Right atrium auricular region (tissue), 2 donors: ENCODE measurements around the gene ZBTB21. TPM values are rescaled to one million over a fixed set of nuclear protein-coding genes. Genes with fewer than 3 reads are reported as not detected.
A peak's percentile ranks its signal among the peaks of the same experiment; 100 is the strongest.

Source experiments
- DNase-seq: peaks from one replicate; pipeline ENCODE4 v3.0.0-alpha.2; 2019; ENCODE audit warnings: low spot score
- H3K27ac ChIP-seq, 2 donors: fragments of 200-600 bp; sonication (generic); 1 replicate in 1 of 2; 2 replicates in 1 of 2; pipeline ENCODE4 v1.5.1; 2016 to 2019
- H3K27me3 ChIP-seq, 2 donors: fragments of 200-600 bp; sonication (generic); one replicate each; pipeline versions ENCODE4 v1.5.1 to v1.6.0; 2017 to 2019
- H3K36me3 ChIP-seq: fragments of 200-600 bp; sonication (generic); one replicate; pipeline ENCODE4 v1.5.1; 2016
- H3K4me1 ChIP-seq, 2 donors: fragments of 200-600 bp; sonication (generic); one replicate each; pipeline versions ENCODE4 v1.5.1 to v1.6.0; 2017 to 2019
- H3K4me3 ChIP-seq, 2 donors: fragments of 200-600 bp; sonication (generic); 1 replicate in 1 of 2; 2 replicates in 1 of 2; pipeline ENCODE4 v1.5.1; 2017 to 2019; ENCODE audit warnings: mild to moderate bottlenecking in 1 of 2, moderate library complexity in 1 of 2
- H3K9me3 ChIP-seq, 2 donors: fragments of 200-600 bp; sonication (generic); one replicate each; pipeline ENCODE4 v1.5.1; 2019
- total RNA-seq, 2 donors: library from RNA; depleted of rRNA; stranded (reverse); fragments of >200 nt; gene quantifications; one replicate each; pipeline ENCODE4 v1.1.0, GENCODE V29; 2016
- TF ChIP-seq, protein P1 (sequence below), 2 donors: fragments of 200-600 bp; sonication (generic); IDR thresholded peaks; one replicate each; pipeline ENCODE4 v1.5.1; 2019; ENCODE audit warnings: antibody characterized with exemption in 2 of 2

Gene ZBTB21
- total RNA-seq, 2 donors from 2014 or later = 5.5 to 10.3 TPM

DNA sequence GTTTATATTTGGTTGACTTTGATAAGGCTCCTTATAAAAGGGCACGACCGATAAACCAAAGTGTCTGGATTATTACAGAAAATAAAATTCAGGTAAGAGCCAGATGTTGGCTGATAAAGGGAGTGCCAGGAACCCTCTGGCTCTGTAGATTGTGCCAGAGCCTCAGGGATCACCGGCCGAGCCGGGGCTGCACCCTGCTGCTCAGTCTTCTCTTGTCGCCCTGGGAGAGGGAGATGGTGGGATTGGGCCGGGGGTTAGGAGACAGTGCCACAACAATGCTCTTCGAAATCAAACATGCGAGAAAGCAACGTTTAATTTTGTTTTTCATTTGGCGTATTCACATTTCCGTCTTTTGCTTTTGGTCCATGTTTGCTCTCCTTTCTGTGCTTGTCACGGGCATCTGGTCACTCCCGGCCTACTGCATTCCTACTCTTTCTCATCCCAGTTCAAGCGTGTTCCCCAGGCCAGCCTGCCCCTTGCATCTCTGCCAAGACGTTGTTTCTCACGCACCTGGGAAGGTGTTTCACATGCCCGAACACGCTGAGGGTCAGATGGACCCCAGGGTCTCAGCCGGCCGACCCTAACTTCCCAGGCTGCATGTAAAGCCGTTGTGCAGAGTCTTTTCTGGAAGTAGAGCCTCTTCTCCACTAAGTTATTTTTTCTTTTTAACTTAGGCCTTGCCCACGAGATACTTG is 37.5 kb downstream of the ZBTB21 start:
- Histone ChIP-seq H3K36me3 (no peaks in the 10 kb centered on the region), H3K4me1 (peaks cover 0 to 10% of the 10 kb centered on the region in 2 donors), H3K9me3 (no peaks in the 10 kb centered on the region), H3K27ac (no peak overlapping the region), H3K4me3 (no peak overlapping the region), H3K27me3 (no peaks in the 10 kb centered on the region)
- peak; percentile 34 for DNase-seq
- TF ChIP-seq, protein P1, sequence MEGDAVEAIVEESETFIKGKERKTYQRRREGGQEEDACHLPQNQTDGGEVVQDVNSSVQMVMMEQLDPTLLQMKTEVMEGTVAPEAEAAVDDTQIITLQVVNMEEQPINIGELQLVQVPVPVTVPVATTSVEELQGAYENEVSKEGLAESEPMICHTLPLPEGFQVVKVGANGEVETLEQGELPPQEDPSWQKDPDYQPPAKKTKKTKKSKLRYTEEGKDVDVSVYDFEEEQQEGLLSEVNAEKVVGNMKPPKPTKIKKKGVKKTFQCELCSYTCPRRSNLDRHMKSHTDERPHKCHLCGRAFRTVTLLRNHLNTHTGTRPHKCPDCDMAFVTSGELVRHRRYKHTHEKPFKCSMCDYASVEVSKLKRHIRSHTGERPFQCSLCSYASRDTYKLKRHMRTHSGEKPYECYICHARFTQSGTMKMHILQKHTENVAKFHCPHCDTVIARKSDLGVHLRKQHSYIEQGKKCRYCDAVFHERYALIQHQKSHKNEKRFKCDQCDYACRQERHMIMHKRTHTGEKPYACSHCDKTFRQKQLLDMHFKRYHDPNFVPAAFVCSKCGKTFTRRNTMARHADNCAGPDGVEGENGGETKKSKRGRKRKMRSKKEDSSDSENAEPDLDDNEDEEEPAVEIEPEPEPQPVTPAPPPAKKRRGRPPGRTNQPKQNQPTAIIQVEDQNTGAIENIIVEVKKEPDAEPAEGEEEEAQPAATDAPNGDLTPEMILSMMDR (IDR thresholded peaks at IDR 0.05) = no peak

DNA sequence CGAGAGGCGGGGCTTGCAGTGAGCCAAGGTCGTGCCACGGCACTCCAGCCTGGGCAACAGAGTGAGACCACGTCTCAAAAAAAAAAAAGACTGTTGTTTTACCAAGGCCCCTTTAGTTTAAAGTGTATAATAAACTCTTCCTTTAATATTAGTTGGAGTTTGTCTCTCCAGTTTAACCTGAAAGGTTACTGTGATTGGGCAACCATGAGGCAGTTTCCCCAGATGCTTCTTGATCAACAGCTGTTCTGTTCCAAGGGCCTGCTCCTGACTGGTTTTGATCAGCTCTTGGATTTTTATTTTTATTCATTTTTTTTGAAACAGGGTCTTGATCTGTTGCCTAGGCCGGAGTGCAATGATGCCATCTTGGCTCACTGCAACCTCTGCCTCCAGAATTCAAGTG is 38.3 kb downstream of the ZBTB21 start:
- peaks cover 0 to 10% of the 10 kb centered on the region in 2 donors for H3K4me1 ChIP-seq
- TF ChIP-seq, protein P1 (IDR thresholded peaks at IDR 0.05) = no peak
- no peaks in the 10 kb centered on the region for H3K27me3 ChIP-seq
- H3K27ac ChIP-seq = no peak overlapping the region
- H3K36me3 ChIP-seq = no peaks in the 10 kb centered on the region
- H3K4me3 ChIP-seq = no peak overlapping the region
- H3K9me3 ChIP-seq = no peaks in the 10 kb centered on the region
- DNase-seq = peak; percentile 1

DNA sequence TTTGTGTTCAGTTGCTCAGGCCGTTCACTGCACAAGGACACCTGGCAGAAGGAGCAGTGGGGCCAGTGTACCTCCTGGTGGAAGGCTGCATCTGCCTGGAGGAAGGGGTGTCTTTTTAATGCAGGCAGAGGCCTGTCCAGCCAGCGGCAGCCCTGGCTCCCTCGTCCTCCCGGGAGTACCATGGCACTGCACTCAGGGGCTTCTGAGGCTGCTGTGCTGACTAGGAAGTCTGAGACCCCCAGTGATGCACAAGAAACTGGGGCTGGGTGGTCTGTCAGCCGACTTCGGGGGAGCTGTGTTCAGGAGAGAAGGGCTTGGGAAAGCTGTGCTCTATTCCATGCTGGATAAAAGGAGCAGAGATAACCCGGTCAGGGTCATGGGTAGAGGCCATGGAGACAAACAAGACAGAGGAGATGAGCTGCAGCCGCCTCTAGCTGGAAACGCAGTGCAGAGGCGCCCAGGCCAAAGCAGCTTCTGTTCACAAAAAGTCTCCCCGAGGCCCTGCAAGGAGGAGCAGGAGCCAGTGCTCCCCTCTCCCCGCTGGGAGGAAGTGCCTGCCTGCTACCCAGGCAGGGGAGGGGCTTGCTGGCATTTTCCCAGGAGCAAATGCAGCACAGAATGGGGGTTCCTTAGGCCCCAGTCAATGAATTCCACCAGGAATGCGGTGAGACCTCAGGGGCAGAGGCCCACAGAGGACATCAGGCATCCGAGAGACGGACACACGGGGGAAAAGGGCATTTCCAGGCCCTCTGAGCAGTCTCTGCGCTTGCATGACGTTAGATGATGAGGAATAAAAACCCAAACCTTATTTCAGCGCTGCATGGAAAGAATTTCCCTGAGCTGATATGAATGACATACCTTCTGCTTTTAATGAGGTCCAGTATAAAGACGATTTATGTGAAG is 39.2 kb downstream of the ZBTB21 start:
- TF ChIP-seq, protein P1 (IDR thresholded peaks at IDR 0.05) = no peak
- no peaks in the 10 kb centered on the region for H3K27me3 ChIP-seq
- no peaks in the 10 kb centered on the region for H3K9me3 ChIP-seq
- no peaks in the 10 kb centered on the region for H3K36me3 ChIP-seq
- H3K4me3 ChIP-seq = no peak overlapping the region
- peaks cover 0 to 10% of the 10 kb centered on the region in 2 donors for H3K4me1 ChIP-seq
- DNase-seq = peak; percentile 32
- no peak overlapping the region for H3K27ac ChIP-seq

DNA sequence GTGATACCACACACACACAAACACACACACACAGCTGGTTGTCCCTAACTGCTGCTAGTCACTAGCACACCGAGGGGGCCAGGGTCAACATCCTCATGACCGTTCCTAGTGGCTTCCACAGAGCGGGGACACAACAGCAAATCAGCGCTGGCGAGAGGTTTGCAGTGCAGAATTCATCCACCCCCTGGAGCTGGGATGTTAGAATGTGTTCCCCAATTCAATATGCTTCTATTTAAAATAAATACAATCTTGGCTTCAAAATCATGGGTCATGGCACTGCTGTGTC is 40.1 kb downstream of the ZBTB21 start:
- H3K27ac ChIP-seq = no peak overlapping the region
- DNase-seq = no peak
- TF ChIP-seq, protein P1 (IDR thresholded peaks at IDR 0.05) = no peak

DNA sequence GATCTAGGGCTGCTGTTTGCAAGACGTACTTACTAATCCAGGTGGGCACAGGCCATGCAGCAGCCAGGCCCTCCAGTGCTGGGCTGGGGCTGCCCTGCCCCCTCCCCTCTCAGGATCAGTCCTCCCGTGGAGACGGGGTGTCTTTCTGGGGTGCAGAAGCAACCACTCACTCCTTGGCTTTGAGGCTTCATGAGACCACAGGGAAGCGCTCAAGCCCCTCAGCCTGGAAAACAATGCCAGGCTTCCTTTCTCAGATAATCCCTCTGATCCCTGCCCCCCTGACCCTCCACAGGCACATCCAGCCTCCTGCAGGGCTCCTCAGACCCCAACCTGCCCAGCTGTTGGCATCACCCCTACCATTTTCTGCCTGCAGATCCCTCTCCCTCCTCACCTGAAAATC is 42.5 kb downstream of the ZBTB21 start:
- TF ChIP-seq, protein P1 (IDR thresholded peaks at IDR 0.05) = no peak
- H3K36me3 ChIP-seq = no peaks in the 10 kb centered on the region
- H3K4me1 ChIP-seq = no peaks in the 10 kb centered on the region
- no peaks in the 10 kb centered on the region for H3K27me3 ChIP-seq
- DNase-seq = peak; percentile 38
- H3K27ac ChIP-seq = no peak overlapping the region
- H3K4me3 ChIP-seq = no peak overlapping the region
- no peaks in the 10 kb centered on the region for H3K9me3 ChIP-seq

More for the DNA sequence above, 40.1 kb downstream of the ZBTB21 start:
- peaks cover 0 to 10% of the 10 kb centered on the region in 2 donors for H3K4me1 ChIP-seq
- no peaks in the 10 kb centered on the region for H3K27me3 ChIP-seq
- no peaks in the 10 kb centered on the region for H3K36me3 ChIP-seq
- no peaks in the 10 kb centered on the region for H3K9me3 ChIP-seq
- H3K4me3 ChIP-seq = no peak overlapping the region
